HL-60 (cell line): ENCODE data around the gene KIAA0232.

Source experiments
- GABPA ChIP-seq: IDR thresholded peaks from 2 replicates; pipeline ENCODE4 v1.6.1; 2012; ENCODE audit warnings: low read depth
- POLR2AphosphoS5 ChIP-seq: IDR thresholded peaks from 2 replicates; pipeline ENCODE4 v1.6.1; 2012; ENCODE audit warnings: low read depth
- REST ChIP-seq: IDR thresholded peaks from 2 replicates; pipeline ENCODE4 v1.6.1; 2012; ENCODE audit warnings: low read depth; ENCODE audit not compliant: insufficient replicate concordance
- SPI1 ChIP-seq: IDR thresholded peaks from 2 replicates; pipeline ENCODE4 v1.6.1; 2012; ENCODE audit warnings: low read depth, mild to moderate bottlenecking, borderline replicate concordance
- TF ChIP-seq, protein P1 (sequence below): IDR thresholded peaks from one replicate; pipeline ENCODE4 v1.5.1; 2011; ENCODE audit warnings: low read length, control low read depth, inconsistent platforms; ENCODE audit not compliant: insufficient read depth

DNA sequence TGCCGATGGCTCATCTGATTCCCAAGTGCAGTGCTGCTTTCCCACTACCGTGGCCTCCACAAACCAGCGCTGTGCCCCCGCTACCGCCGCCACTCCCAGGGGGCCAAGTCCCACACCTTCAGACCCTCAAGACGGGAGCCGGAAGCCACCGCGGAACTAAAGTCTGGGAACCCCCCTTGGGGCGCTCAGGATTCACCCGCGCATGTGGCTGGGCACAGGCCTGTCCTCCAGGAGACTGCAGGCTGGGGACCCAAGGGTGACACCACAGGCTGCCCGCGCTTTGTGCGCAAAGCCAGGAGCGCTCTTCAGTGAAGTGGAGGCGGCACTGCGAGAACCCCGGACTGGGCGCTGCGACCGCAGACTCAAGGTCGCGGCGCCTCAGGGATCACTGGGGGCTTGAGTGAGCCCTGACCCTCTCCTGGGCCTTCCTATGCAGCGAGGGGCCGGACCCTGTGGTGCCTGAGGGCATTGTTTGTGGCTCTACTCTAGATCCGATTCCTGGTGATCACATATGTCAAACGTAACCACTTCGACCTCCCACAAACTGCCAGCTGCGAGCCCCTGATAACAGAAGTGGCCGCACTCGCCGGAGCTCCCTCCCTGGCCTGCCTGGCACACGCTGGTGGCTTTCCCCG lies 106.7 kb downstream of the KIAA0232 start:
- TF ChIP-seq, protein P1, sequence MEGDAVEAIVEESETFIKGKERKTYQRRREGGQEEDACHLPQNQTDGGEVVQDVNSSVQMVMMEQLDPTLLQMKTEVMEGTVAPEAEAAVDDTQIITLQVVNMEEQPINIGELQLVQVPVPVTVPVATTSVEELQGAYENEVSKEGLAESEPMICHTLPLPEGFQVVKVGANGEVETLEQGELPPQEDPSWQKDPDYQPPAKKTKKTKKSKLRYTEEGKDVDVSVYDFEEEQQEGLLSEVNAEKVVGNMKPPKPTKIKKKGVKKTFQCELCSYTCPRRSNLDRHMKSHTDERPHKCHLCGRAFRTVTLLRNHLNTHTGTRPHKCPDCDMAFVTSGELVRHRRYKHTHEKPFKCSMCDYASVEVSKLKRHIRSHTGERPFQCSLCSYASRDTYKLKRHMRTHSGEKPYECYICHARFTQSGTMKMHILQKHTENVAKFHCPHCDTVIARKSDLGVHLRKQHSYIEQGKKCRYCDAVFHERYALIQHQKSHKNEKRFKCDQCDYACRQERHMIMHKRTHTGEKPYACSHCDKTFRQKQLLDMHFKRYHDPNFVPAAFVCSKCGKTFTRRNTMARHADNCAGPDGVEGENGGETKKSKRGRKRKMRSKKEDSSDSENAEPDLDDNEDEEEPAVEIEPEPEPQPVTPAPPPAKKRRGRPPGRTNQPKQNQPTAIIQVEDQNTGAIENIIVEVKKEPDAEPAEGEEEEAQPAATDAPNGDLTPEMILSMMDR = no peak
- TF ChIP-seq SPI1 (no peak), GABPA (no peak), REST (no peak), POLR2AphosphoS5 (no peak)
